ENCODE results near the gene ZFC3H1.

DNA sequence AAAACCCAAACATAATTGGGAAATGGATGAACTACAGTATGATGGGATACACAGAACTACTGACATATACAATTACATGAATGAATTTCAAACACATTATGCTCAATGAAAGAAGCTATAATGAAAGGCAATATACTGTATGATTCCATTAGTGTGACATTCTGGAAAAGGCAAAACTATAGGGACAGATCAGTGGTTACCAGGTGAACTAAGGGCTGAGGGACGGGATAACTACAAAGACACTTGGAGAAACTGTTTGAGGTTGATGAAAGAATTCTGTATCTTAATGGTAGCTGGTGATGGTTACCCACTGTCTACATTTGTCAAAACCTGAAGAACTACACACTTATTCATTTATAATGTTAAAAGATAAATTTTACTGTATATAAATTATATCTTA lies 7.7 kb downstream of the ZFC3H1 start:
- no peak for TF ChIP-seq POLR2A (IDR thresholded peaks at IDR 0.05)
- TF ChIP-seq, protein P1, sequence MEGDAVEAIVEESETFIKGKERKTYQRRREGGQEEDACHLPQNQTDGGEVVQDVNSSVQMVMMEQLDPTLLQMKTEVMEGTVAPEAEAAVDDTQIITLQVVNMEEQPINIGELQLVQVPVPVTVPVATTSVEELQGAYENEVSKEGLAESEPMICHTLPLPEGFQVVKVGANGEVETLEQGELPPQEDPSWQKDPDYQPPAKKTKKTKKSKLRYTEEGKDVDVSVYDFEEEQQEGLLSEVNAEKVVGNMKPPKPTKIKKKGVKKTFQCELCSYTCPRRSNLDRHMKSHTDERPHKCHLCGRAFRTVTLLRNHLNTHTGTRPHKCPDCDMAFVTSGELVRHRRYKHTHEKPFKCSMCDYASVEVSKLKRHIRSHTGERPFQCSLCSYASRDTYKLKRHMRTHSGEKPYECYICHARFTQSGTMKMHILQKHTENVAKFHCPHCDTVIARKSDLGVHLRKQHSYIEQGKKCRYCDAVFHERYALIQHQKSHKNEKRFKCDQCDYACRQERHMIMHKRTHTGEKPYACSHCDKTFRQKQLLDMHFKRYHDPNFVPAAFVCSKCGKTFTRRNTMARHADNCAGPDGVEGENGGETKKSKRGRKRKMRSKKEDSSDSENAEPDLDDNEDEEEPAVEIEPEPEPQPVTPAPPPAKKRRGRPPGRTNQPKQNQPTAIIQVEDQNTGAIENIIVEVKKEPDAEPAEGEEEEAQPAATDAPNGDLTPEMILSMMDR (IDR thresholded peaks at IDR 0.05), result no peak
